PC-3 (cell line): ENCODE measurements around the gene SDC4. TPM values are rescaled to one million over a fixed set of nuclear protein-coding genes. Genes with fewer than 3 reads are reported as not detected.

Experiments
- ATAC-seq: fragments of 200-7000 bp; cut with Tn5 transposase; 2 replicates; pipeline ENCODE4 v1.9.1; 2020; ENCODE audit warnings: mild to moderate bottlenecking, moderate library complexity
- BruUV-seq: library from RNA; stranded (reverse); fragments of 400-500 nt; replicated peaks from 2 replicates; lab custom pipeline; 2021; lab: Mats Ljungman, UMichigan
- CTCF ChIA-PET: fragments of 300-600 bp; sonication (Branson Sonifier 250); formaldehyde crosslinking; loops from one replicate; lab custom pipeline; 2022; ENCODE audit warnings: antibody characterized with exemption; lab: Charles Lee
- POLR2A ChIA-PET: fragments of 300-600 bp; sonication (Branson Sonifier 250); formaldehyde crosslinking; loops from one replicate; lab custom pipeline; 2022; ENCODE audit warnings: antibody characterized with exemption; ENCODE audit not compliant: unreplicated experiment; lab: Charles Lee
- DNase-seq: peaks from one replicate; pipeline ENCODE4 v3.0.0-alpha.2; 2015
- H2AFZ ChIP-seq: fragments of 300-600 bp; sonication (generic); 2 replicates; pipeline ENCODE4 v1.6.0; 2016; ENCODE audit warnings: antibody characterized with exemption, low read length
- H3F3A ChIP-seq: fragments of 300-600 bp; sonication (generic); one replicate; pipeline ENCODE4 v1.6.0; 2017; ENCODE audit warnings: antibody characterized with exemption, low read length, control low read depth, mild to moderate bottlenecking; ENCODE audit not compliant: unreplicated experiment
- H3K27ac ChIP-seq: fragments of 300-600 bp; sonication (generic); 2 replicates; pipeline ENCODE4 v1.5.1; 2016; ENCODE audit warnings: mild to moderate bottlenecking, low read length
- H3K27me3 ChIP-seq: fragments of 300-600 bp; sonication (generic); 2 replicates; pipeline ENCODE4 v1.6.1; 2016; ENCODE audit warnings: low read length, mixed read lengths
- H3K36me3 ChIP-seq: fragments of 300-600 bp; sonication (generic); 2 replicates; pipeline ENCODE4 v1.6.1; 2016; ENCODE audit warnings: low read depth, mixed run types, low read length, mixed read lengths
- H3K4me1 ChIP-seq: fragments of 300-600 bp; sonication (generic); 2 replicates; pipeline ENCODE4 v1.5.1; 2016; ENCODE audit warnings: low read length; ENCODE audit not compliant: insufficient read depth
- H3K4me2 ChIP-seq: fragments of 300-600 bp; sonication (generic); 2 replicates; pipeline ENCODE4 v1.6.0; 2016; ENCODE audit warnings: low read length
- H3K4me3 ChIP-seq: fragments of 300-600 bp; sonication (generic); 2 replicates; pipeline ENCODE4 v1.5.1; 2016; ENCODE audit warnings: mild to moderate bottlenecking, low read length, mixed read lengths
- H3K79me2 ChIP-seq: fragments of 300-600 bp; sonication (generic); 2 replicates; pipeline ENCODE4 v1.6.1; 2017; ENCODE audit warnings: low read length, mixed read lengths
- H3K9ac ChIP-seq: fragments of 300-600 bp; sonication (generic); 2 replicates; pipeline ENCODE4 v1.6.0; 2016; ENCODE audit warnings: mild to moderate bottlenecking, low read length
- H3K9me2 ChIP-seq: fragments of 300-600 bp; sonication (generic); replicated peaks from 2 replicates; pipeline ENCODE4 v1.6.1; 2016; ENCODE audit warnings: mixed run types, low read length, mixed read lengths
- H3K9me3 ChIP-seq: fragments of 300-600 bp; sonication (generic); 2 replicates; pipeline ENCODE4 v1.6.1; 2016; ENCODE audit warnings: low read length, mixed read lengths
- H4K20me1 ChIP-seq: fragments of 300-600 bp; sonication (generic); 2 replicates; pipeline ENCODE4 v1.6.1; 2016; ENCODE audit warnings: low read length, mixed read lengths
- EZH2 ChIP-seq: fragments of 300-600 bp; sonication (generic); IDR thresholded peaks from one replicate; pipeline ENCODE4 v1.6.1; 2017; ENCODE audit warnings: antibody characterized with exemption, mild to moderate bottlenecking, low read length; ENCODE audit not compliant: unreplicated experiment
- EZH2phosphoT487 ChIP-seq: fragments of 300-600 bp; sonication (generic); IDR thresholded peaks from 2 replicates; pipeline ENCODE4 v1.6.1; 2018; ENCODE audit warnings: mild to moderate bottlenecking, antibody characterized with exemption, low read length, borderline replicate concordance
- intact Hi-C: fragments of 100-400 bp; cut with micrococcal nuclease; formaldehyde crosslinking; loops from 2 replicates; pipeline ENCODE4 v1.9.0; 2023
- total RNA-seq: library from RNA; depleted of rRNA; stranded (reverse); fragments of >200 nt; gene quantifications from 2 replicates; pipeline ENCODE4 v1.2.3, GENCODE V29; 2014
- TF ChIP-seq, protein P1 (sequence below): fragments of 300-600 bp; sonication (generic); conservative IDR thresholded peaks from 2 replicates; pipeline ENCODE4 v1.5.1; 2017; ENCODE audit warnings: antibody characterized with exemption, low read depth, mild to moderate bottlenecking, low read length

Gene SDC4
- total RNA-seq, 1 experiment from 2014 or later = 134 TPM

DNA sequence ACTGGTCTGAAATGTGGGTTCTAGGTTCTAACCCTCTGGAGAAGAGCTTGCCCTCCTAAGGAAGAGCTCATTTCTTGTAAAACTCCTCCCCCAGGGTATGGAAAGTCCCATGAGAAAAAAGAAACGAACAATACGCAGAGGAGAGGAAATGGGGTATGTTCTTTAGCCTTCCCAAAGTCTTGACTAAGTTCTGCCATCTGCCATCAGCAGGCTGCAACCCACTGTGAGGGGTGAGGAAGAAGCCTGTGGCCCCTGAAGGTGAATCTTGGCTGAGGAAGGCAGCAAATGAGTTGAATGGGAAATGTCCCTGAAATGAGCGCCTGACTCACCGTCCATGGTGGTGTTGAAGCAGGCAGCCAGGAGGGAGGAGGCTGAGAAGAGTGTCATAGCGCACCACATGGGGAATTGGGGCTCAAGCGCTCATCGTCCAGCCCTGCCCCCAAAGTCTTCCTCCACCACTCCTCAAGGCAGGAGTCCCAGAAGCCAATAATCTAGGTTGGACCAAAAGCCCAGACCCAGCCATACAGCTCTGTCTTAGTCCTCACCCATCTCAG, 29.8 kb downstream of the SDC4 start:
- no TSS peak for BruUV-seq
- intact Hi-C loops = loop anchor here (2.0 to 5.0 kb wide), 2 partner anchors 139 to 452 kb away; no protein-coding TSS in a partner anchor
- H3K79me2 ChIP-seq = no peaks in the 10 kb centered on the region

DNA sequence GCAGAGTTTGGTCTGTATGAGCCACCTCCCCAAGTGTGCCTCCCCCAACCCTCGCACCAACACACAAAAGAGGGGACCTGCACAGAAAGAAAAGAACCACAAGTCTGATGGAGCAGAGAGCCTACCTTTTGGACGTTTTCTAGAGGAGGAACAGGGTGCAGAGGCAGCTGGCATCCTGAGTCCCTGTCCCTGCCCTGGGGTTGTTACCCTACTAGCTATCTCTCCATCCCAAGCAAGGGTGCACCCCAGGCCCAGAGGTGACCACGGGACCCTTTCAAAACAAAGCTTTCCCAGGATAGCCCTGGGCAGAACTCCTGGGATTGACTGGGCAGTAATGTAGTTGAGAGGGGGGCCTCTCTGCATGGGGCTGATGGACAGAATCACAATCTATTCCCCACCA, 30.4 kb downstream of the SDC4 start:
- Histone ChIP-seq H3F3A (no peaks in the 10 kb centered on the region), H3K36me3 (no peaks in the 10 kb centered on the region), H3K27ac (no peak overlapping the region), H3K27me3 (no peaks in the 10 kb centered on the region), H4K20me1 (no peaks in the 10 kb centered on the region), H3K9ac (no peak overlapping the region), H3K4me1 (peaks cover 9% of the 10 kb centered on the region), H3K79me2 (no peaks in the 10 kb centered on the region), H3K4me3 (no peak overlapping the region), H2AFZ (no peak overlapping the region), H3K9me2 (no peaks in the 10 kb centered on the region), H3K4me2 (no peak overlapping the region), H3K9me3 (no peaks in the 10 kb centered on the region)
- intact Hi-C loops = loop anchor here (2.0 to 5.0 kb wide), 2 partner anchors 139 to 453 kb away; no protein-coding TSS in a partner anchor
- ATAC-seq = no peak
- TF ChIP-seq EZH2 (no peak), EZH2phosphoT487 (no peak)
- TF ChIP-seq, protein P1, sequence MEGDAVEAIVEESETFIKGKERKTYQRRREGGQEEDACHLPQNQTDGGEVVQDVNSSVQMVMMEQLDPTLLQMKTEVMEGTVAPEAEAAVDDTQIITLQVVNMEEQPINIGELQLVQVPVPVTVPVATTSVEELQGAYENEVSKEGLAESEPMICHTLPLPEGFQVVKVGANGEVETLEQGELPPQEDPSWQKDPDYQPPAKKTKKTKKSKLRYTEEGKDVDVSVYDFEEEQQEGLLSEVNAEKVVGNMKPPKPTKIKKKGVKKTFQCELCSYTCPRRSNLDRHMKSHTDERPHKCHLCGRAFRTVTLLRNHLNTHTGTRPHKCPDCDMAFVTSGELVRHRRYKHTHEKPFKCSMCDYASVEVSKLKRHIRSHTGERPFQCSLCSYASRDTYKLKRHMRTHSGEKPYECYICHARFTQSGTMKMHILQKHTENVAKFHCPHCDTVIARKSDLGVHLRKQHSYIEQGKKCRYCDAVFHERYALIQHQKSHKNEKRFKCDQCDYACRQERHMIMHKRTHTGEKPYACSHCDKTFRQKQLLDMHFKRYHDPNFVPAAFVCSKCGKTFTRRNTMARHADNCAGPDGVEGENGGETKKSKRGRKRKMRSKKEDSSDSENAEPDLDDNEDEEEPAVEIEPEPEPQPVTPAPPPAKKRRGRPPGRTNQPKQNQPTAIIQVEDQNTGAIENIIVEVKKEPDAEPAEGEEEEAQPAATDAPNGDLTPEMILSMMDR = no peak
- POLR2A ChIA-PET = no interaction called here
- DNase-seq = no peak
- no TSS peak for BruUV-seq
- CTCF ChIA-PET = interaction anchor here (0.6 to 1.7 kb wide), 3 partner anchors 56 to 131 kb away, joined by 3 to 13 read pairs (median 7); no protein-coding TSS in a partner anchor

More for the DNA sequence above, 29.8 kb downstream of the SDC4 start:
- Histone ChIP-seq H3K9me2 (no peaks in the 10 kb centered on the region), H3K9ac (no peak overlapping the region), H4K20me1 (no peaks in the 10 kb centered on the region), H3F3A (no peaks in the 10 kb centered on the region), H3K27ac (no peak overlapping the region), H3K36me3 (no peaks in the 10 kb centered on the region), H3K4me1 (peaks cover 9% of the 10 kb centered on the region), H3K4me3 (no peak overlapping the region), H3K27me3 (no peaks in the 10 kb centered on the region), H2AFZ (no peak overlapping the region), H3K4me2 (no peak overlapping the region), H3K9me3 (no peaks in the 10 kb centered on the region)
- no peak for TF ChIP-seq EZH2phosphoT487
- TF ChIP-seq, protein P1 = no peak
- no peak for TF ChIP-seq EZH2
- DNase-seq (no peak), ATAC-seq (no peak)
- CTCF ChIA-PET = interaction anchor here (0.6 to 1.7 kb wide), 11 partner anchors 31 to 946 kb away, joined by 3 to 13 read pairs (median 4); partner anchors contain the start of gene SYS1
- POLR2A ChIA-PET = no interaction called here
